Activated CD8-positive, alpha-beta memory T cell treated with anti-CD3 and anti-CD28 coated beads, Interleukin-2, amount 50 U/mL, for 4 hours (primary cell): Measurements from ENCODE around the gene PLAAT4.
A peak's percentile ranks its signal among the peaks of the same experiment; 100 is the strongest.
"Not testable (repeated sequence)": the region's sequence is repeated elsewhere in the genome, so short reads cannot be mapped to it uniquely, and the experiment has no call there.

ENCODE experiments used
- DNase-seq: peaks from one replicate; pipeline ENCODE4 v3.0.0-alpha.2; 2020

PLAAT4 gene

GRCh38 chr11:63511048-63511748, 25.4 kb upstream of the PLAAT4 start:
- no peak for DNase-seq

- no peak for DNase-seq
Observed at GRCh38 chr11:63512816-63513215, 23.8 kb upstream of the PLAAT4 start.

GRCh38 chr11:63516109-63516508, 20.5 kb upstream of the PLAAT4 start:
- no peak for DNase-seq

- no peak for DNase-seq
Observed at GRCh38 chr11:63517156-63517555, 19.5 kb upstream of the PLAAT4 start.

- DNase-seq = no peak
Observed at GRCh38 chr11:63518548-63518947, 18.1 kb upstream of the PLAAT4 start.

- no peak for DNase-seq
Observed at GRCh38 chr11:63520606-63521170, 15.9 kb upstream of the PLAAT4 start.

GRCh38 chr11:63521896-63522295, 14.7 kb upstream of the PLAAT4 start:
- no peak for DNase-seq

- no peak for DNase-seq
Observed at GRCh38 chr11:63523151-63523550, 13.5 kb upstream of the PLAAT4 start.

- DNase-seq = no peak
Observed at GRCh38 chr11:63527667-63528066, 8.9 kb upstream of the PLAAT4 start.

GRCh38 chr11:63528156-63528555, 8.5 kb upstream of the PLAAT4 start:
- DNase-seq = not testable (repeated sequence)

- not testable (repeated sequence) for DNase-seq
Observed at GRCh38 chr11:63528729-63529278, 7.8 kb upstream of the PLAAT4 start.

GRCh38 chr11:63529373-63529772, 7.2 kb upstream of the PLAAT4 start:
- not testable (repeated sequence) for DNase-seq

- DNase-seq = no peak
Observed at GRCh38 chr11:63530021-63530420, 6.6 kb upstream of the PLAAT4 start.

GRCh38 chr11:63531074-63531792, 5.4 kb upstream of the PLAAT4 start:
- DNase-seq = peak; percentile 30

- no peak for DNase-seq
Observed at GRCh38 chr11:63532117-63532516, 4.5 kb upstream of the PLAAT4 start.

- DNase-seq = no peak
Observed at GRCh38 chr11:63532799-63533475, 3.7 kb upstream of the PLAAT4 start.

GRCh38 chr11:63534076-63534475, 2.5 kb upstream of the PLAAT4 start:
- no peak for DNase-seq

- DNase-seq = no peak
Observed at GRCh38 chr11:63534895-63535461, 1.6 kb upstream of the PLAAT4 start.

- no peak for DNase-seq
Observed at GRCh38 chr11:63535734-63536133, 874 bp upstream of the PLAAT4 start.

GRCh38 chr11:63537293-63538101, 889 bp downstream of the PLAAT4 start:
- DNase-seq = no peak

GRCh38 chr11:63542506-63542905, 5.9 kb downstream of the PLAAT4 start:
- not testable (repeated sequence) for DNase-seq

- no peak for DNase-seq
Observed at GRCh38 chr11:63543711-63544110, 7.1 kb downstream of the PLAAT4 start.
